HCT116 (cell line): Measurements from ENCODE around the gene DLX3. TPM values are rescaled to one million over a fixed set of nuclear protein-coding genes. Genes with fewer than 3 reads are reported as not detected.

Experiments
- ATAC-seq: fragments of 200-7000 bp; cut with Tn5 transposase; 2 replicates; pipeline ENCODE4 v1.9.1; 2020; ENCODE audit warnings: mild to moderate bottlenecking, moderate library complexity
- BruUV-seq: library from RNA; stranded (reverse); fragments of 400-500 nt; replicated peaks from 2 replicates; lab custom pipeline; 2021; lab: Mats Ljungman, UMichigan
- CTCF ChIA-PET: fragments of 300-600 bp; sonication (Branson Sonifier 250); formaldehyde crosslinking; loops from one replicate; lab custom pipeline; 2021; ENCODE audit warnings: antibody characterized with exemption; lab: Charles Lee
- POLR2A ChIA-PET: fragments of 300-600, 350-600 bp; sonication (Branson Sonifier 250); formaldehyde crosslinking; loops from one replicate; lab custom pipeline; 2021; ENCODE audit warnings: antibody characterized with exemption; lab: Charles Lee
- RAD21 ChIA-PET, 2 experiments: fragments of 300-600 bp; sonication (Branson Sonifier 250); formaldehyde crosslinking; loops; one replicate each; lab custom pipeline; 2023; ENCODE audit warnings: low total read pairs in 2 of 2; ENCODE audit not compliant: uncharacterized antibody in 2 of 2, unreplicated experiment in 2 of 2, low non-redundant PET in 1 of 2; lab: Charles Lee
- DNase-seq: peaks from one replicate; pipeline ENCODE4 v3.0.0-alpha.2; 2010; ENCODE audit warnings: low read depth, low spot score
- H2AFZ ChIP-seq: fragments of 200-600 bp; shearing (Covaris generic), sonication (generic); 2 replicates; pipeline ENCODE4 v1.6.1; 2017; ENCODE audit warnings: low read depth, mixed run types, mixed read lengths, antibody characterized with exemption, low read length; ENCODE audit not compliant: poor library complexity, severe bottlenecking
- H3K27ac ChIP-seq: 2 replicates; pipeline ENCODE4 v1.5.1; 2012; ENCODE audit warnings: low read depth, low read length
- H3K27me3 ChIP-seq: fragments of 200-600 bp; sonication (generic); 2 replicates; pipeline ENCODE4 v1.6.1; 2016; ENCODE audit warnings: mixed run types, low read length, mixed read lengths; ENCODE audit not compliant: insufficient read depth
- H3K36me3 ChIP-seq, 2 experiments: fragments of 200-500 bp in 1 of 2; fragments of 200-600 bp in 1 of 2; sonication (Bioruptor generic) in 1 of 2; sonication (generic) in 1 of 2; 2 replicates each; pipeline versions ENCODE4 v1.5.1 to v1.6.1; 2014 to 2016; ENCODE audit warnings: low read length in 2 of 2, inconsistent platforms in 1 of 2, mixed read lengths in 1 of 2, mixed run types in 1 of 2; ENCODE audit not compliant: insufficient read depth in 2 of 2, control insufficient read depth in 1 of 2
- H3K4me1 ChIP-seq, 2 experiments: fragments of 200-600 bp in 1 of 2; sonication (generic) in 1 of 2; 2 replicates each; pipeline versions ENCODE4 v1.5.1 to v1.6.1; 2012 to 2017; ENCODE audit warnings: low read length in 2 of 2, inconsistent platforms in 1 of 2, mild to moderate bottlenecking in 1 of 2, mixed read lengths in 1 of 2, mixed run types in 1 of 2, moderate library complexity in 1 of 2; ENCODE audit not compliant: insufficient read depth in 2 of 2, control insufficient read depth in 1 of 2
- H3K4me2 ChIP-seq: fragments of 200-600 bp; sonication (generic); 2 replicates; pipeline ENCODE4 v1.6.1; 2017; ENCODE audit warnings: mixed run types, low read length, mixed read lengths
- H3K4me3 ChIP-seq, 2 experiments: fragments of 200-600 bp in 1 of 2; sonication (generic) in 1 of 2; replicated peaks in 1 of 2; 2 replicates each; pipeline ENCODE4 v1.5.1; 2011 to 2016; ENCODE audit warnings: low read length in 2 of 2, control low read depth in 1 of 2, low read depth in 1 of 2, mild to moderate bottlenecking in 1 of 2, mixed read lengths in 1 of 2, mixed run types in 1 of 2
- H3K79me2 ChIP-seq: fragments of 200-600 bp; sonication (generic); 2 replicates; pipeline ENCODE4 v1.6.1; 2017; ENCODE audit warnings: mild to moderate bottlenecking, mixed run types, low read length, moderate library complexity, mixed read lengths; ENCODE audit not compliant: insufficient read depth
- H3K9ac ChIP-seq: fragments of 200-600 bp; sonication (generic); 2 replicates; pipeline ENCODE4 v1.6.1; 2016; ENCODE audit warnings: low read length, mixed read lengths
- H3K9me2 ChIP-seq: fragments of 200-600 bp; sonication (generic), shearing (Covaris generic); 2 replicates; pipeline ENCODE4 v1.6.1; 2017; ENCODE audit warnings: mixed run types, mild to moderate bottlenecking, moderate library complexity; ENCODE audit not compliant: insufficient read depth
- H3K9me3 ChIP-seq, 2 experiments: fragments of 200-500 bp in 1 of 2; fragments of 200-600 bp in 1 of 2; sonication (Bioruptor generic) in 1 of 2; sonication (generic) in 1 of 2; 2 replicates each; pipeline ENCODE4 v1.6.1; 2014 to 2017; ENCODE audit warnings: low read length in 2 of 2, mixed read lengths in 2 of 2, inconsistent platforms in 1 of 2, low read depth in 1 of 2, mild to moderate bottlenecking in 1 of 2, mixed run types in 1 of 2, moderate library complexity in 1 of 2; ENCODE audit not compliant: control insufficient read depth in 1 of 2, insufficient read depth in 1 of 2
- H4K20me1 ChIP-seq: fragments of 200-600 bp; sonication (generic), shearing (Covaris generic); 2 replicates; pipeline ENCODE4 v1.6.1; 2017; ENCODE audit warnings: mixed run types, mild to moderate bottlenecking, moderate library complexity; ENCODE audit not compliant: insufficient read depth
- CEBPB ChIP-seq: IDR thresholded peaks from 2 replicates; pipeline ENCODE4 v1.6.1; 2012; ENCODE audit warnings: low read depth
- EGR1 ChIP-seq: IDR thresholded peaks from 2 replicates; pipeline ENCODE4 v1.6.1; 2012; ENCODE audit warnings: low read depth
- EZH2 ChIP-seq: fragments of 200-600 bp; sonication (generic); IDR thresholded peaks from 2 replicates; pipeline ENCODE4 v1.6.1; 2017; ENCODE audit warnings: antibody characterized with exemption, mixed run types
- EZH2phosphoT487 ChIP-seq: fragments of 200-600 bp; IDR thresholded peaks from 2 replicates; pipeline ENCODE4 v1.6.1; 2018; ENCODE audit warnings: antibody characterized with exemption, borderline replicate concordance
- FOSL1 ChIP-seq: IDR thresholded peaks from 2 replicates; pipeline ENCODE4 v1.6.1; 2012; ENCODE audit warnings: low read depth
- JUND ChIP-seq: IDR thresholded peaks from 2 replicates; pipeline ENCODE4 v1.6.1; 2012
- MAX ChIP-seq: IDR thresholded peaks from 2 replicates; pipeline ENCODE4 v1.6.1; 2012
- RAD21 ChIP-seq: IDR thresholded peaks from 2 replicates; pipeline ENCODE4 v1.6.1; 2012; ENCODE audit warnings: low read depth, mild to moderate bottlenecking
- SIN3A ChIP-seq: IDR thresholded peaks from 2 replicates; pipeline ENCODE4 v1.6.1; 2012; ENCODE audit warnings: low read depth
- SP1 ChIP-seq: IDR thresholded peaks from 2 replicates; pipeline ENCODE4 v1.6.1; 2012; ENCODE audit warnings: low read depth
- TCF7L2 ChIP-seq: IDR thresholded peaks from 2 replicates; pipeline ENCODE4 v1.7.0; 2011; ENCODE audit warnings: borderline replicate concordance, inconsistent platforms; ENCODE audit not compliant: insufficient read depth, insufficient read length; ENCODE audit errors: extremely low read depth
- ZBTB33 ChIP-seq: IDR thresholded peaks from 2 replicates; pipeline ENCODE4 v1.6.1; 2011; ENCODE audit warnings: mild to moderate bottlenecking, low read length, moderate library complexity; ENCODE audit not compliant: insufficient replicate concordance; ENCODE audit errors: extremely low read depth
- ZFX ChIP-seq: fragments of 450-650 bp; IDR thresholded peaks from 2 replicates; pipeline ENCODE4 v1.6.1; 2017
- intact Hi-C: fragments of 100-400 bp; cut with micrococcal nuclease; formaldehyde crosslinking; loops from 2 replicates; pipeline ENCODE4 v1.10.0; 2022
- total RNA-seq: library from RNA; stranded (reverse); gene quantifications from one replicate; pipeline ENCODE4 v1.2.1, GENCODE V29; 2021; ENCODE audit not compliant: unreplicated experiment

Gene DLX3
- total RNA-seq, 1 experiment from 2014 or later: not detected

DNA sequence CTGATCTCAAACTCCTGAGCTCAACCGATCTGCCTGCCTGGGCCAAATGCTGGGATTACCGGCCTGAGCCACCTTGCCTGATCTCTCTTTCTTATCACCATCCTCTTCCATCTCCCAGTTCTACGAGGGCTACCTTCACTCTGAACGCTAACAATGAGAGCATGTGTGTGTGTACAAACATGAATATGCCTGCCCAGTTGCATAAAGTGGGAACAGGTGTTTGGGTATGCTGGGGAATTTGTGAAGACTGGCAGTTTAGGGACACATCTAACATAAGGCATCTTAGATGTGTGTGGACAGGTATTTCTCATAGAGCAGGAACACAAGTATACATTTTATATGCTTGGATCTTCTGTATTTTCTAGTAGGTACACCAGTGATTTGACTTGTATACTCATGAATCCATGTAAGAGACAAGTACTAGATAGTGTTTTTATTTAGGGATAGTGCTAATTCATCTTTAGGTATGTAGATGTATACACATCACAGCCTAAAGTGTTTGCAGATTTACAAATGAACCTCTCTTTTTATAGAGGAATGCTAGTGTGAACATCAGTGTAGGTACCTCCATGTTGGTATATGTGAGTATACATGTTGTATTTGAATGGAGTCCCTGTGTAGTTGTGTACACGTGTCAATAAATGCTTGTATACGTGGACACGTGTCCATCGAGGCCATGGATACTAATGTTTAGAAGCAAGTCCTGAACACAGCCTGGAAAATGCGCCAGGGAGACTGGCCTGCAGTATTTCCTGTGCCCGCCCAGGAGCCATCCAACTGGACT, 27.2 kb downstream of the DLX3 start:
- H3K4me2 ChIP-seq: peak overlapping the region; percentile 98
- RAD21 ChIA-PET: no interaction called here
- CTCF ChIA-PET: interaction anchor here (0.8 to 1.8 kb wide), 2 partner anchors 15 to 29 kb away, joined by 3 to 12 read pairs; no protein-coding TSS in a partner anchor
- peaks cover 9 to 30% of the 10 kb centered on the region in 2 experiments; a peak in 3 of 4 replicates for H3K4me1 ChIP-seq
- peaks cover 21% of the 10 kb centered on the region; the same call in 1 of the 2 replicates for H3K27me3 ChIP-seq
- DNase-seq: peak; percentile 22
- no peak for ATAC-seq
- H3K9me2 ChIP-seq: no peaks in the 10 kb centered on the region
- H2AFZ ChIP-seq: peak overlapping the region; percentile 65
- TF ChIP-seq TCF7L2 (no peak), ZBTB33 (no peak), SP1 (no peak), MAX (peak; percentile 72), SIN3A (no peak)
- no peaks in the 10 kb centered on the region for H3K9me3 ChIP-seq
- intact Hi-C loops: no loop called here
- no peaks in the 10 kb centered on the region for H3K79me2 ChIP-seq
- POLR2A ChIA-PET: no interaction called here
- H3K36me3 ChIP-seq: no peaks in the 10 kb centered on the region
- H3K4me3 ChIP-seq: peak overlapping the region; percentile 59 to 70
- no peaks in the 10 kb centered on the region for H4K20me1 ChIP-seq
- H3K9ac ChIP-seq: peak overlapping the region; percentile 66
- BruUV-seq: no TSS peak
- peak overlapping the region; percentile 81 for H3K27ac ChIP-seq

DNA sequence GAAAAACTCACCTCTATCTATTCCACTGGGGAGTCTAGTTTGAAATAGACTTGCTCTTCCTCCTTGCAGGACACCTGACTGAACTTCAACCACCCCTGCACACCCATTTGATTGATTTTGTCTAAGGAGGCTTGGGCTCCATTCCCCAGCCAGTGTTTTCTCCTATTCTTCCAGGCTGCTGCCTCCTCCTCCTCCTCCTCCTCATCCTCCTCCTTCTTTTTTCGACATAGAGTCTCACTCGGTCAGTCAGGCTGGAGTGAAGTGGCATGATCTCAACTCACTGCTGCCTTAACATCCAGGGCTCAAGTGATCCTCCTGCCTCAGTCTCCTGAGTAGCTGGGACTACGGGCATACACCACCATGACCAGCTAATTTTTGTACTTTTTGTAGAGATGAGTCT, 27.8 kb downstream of the DLX3 start:
- POLR2A ChIA-PET: no interaction called here
- no TSS peak for BruUV-seq
- peaks cover 21% of the 10 kb centered on the region; the same call in 1 of the 2 replicates for H3K27me3 ChIP-seq
- no peak for TF ChIP-seq ZBTB33
- TF ChIP-seq FOSL1: no peak
- TF ChIP-seq EZH2: no peak
- TF ChIP-seq TCF7L2: no peak
- no peak for TF ChIP-seq ZFX
- TF ChIP-seq CEBPB: no peak
- no peak for TF ChIP-seq EZH2phosphoT487
- TF ChIP-seq SP1: no peak
- TF ChIP-seq EGR1: no peak
- TF ChIP-seq RAD21: no peak
- no peak for TF ChIP-seq JUND

More for the DNA sequence above, 27.8 kb downstream of the DLX3 start:
- RAD21 ChIA-PET: no interaction called here
- H3K27ac ChIP-seq: no peak overlapping the region
- peaks cover 9 to 30% of the 10 kb centered on the region in 2 experiments; a peak in 3 of 4 replicates for H3K4me1 ChIP-seq
- no peaks in the 10 kb centered on the region for H3K36me3 ChIP-seq
- no peaks in the 10 kb centered on the region for H3K79me2 ChIP-seq
- H3K4me2 ChIP-seq: no peak overlapping the region
- no peak overlapping the region for H3K4me3 ChIP-seq
- no peaks in the 10 kb centered on the region for H3K9me2 ChIP-seq
- no peaks in the 10 kb centered on the region for H4K20me1 ChIP-seq
- DNase-seq: no peak
- H3K9me3 ChIP-seq: no peaks in the 10 kb centered on the region
- H2AFZ ChIP-seq: no peak overlapping the region
- intact Hi-C loops: no loop called here
- H3K9ac ChIP-seq: no peak overlapping the region
- CTCF ChIA-PET: interaction anchor here (1.8 kb wide), 1 partner anchor 14 kb away, joined by 12 read pairs; no protein-coding TSS in a partner anchor
- no peak for ATAC-seq
